ENCODE measurements around the gene RASD2. TPM values are rescaled to one million over a fixed set of nuclear protein-coding genes. Genes with fewer than 3 reads are reported as not detected.

Gene RASD2
- total RNA-seq, 3 donors from 2014 or later: 0.08 to 0.14 (median 0.13) TPM

- ATAC-seq: no peak
- peaks cover 7% of the 10 kb centered on the region for H3K4me1 Mint-ChIP-seq (ENCODE audit: low read depth)
- DNase-seq: no peak
- H3K36me3 Mint-ChIP-seq (ENCODE audit: insufficient read depth): no peaks in the 10 kb centered on the region
- no peak overlapping the region for H3K4me3 Mint-ChIP-seq
- H3K27me3 Mint-ChIP-seq (ENCODE audit: low read depth): peaks cover 40% of the 10 kb centered on the region
- H3K9me3 Mint-ChIP-seq: no peaks in the 10 kb centered on the region
Observed at GRCh38 chr22:35542157-35542938, 1.7 kb downstream of the RASD2 start.

DNA sequence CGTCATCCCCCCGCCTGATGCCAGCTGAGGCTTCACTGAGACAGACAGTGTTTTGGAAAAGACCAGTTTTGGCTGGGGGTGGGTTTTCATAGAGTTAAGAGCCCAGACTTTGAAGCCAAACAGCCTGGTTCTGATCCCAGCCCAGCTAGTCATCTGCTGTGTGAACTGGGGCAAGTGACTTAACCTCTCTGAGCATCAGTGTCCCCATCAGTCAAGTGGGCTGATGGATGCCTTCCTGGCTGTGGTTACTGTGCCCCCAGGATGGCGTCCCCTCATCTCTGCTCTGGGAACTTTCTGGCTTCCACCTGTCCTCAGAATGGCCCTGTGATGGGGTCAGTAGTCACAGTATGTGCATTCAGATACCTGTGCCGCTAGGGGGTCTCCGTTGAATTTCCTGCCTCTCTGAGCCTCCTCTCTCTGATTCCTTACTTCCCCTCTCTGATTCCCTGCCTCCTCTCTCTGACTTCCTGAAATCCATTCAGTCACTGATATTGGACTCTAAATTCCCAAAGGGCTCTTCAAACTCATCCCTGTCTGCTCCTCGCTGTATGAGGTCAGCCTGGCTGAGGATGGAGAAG, 2.4 kb downstream of the RASD2 start:
- ATAC-seq (no peak), DNase-seq (no peak)
- Mint-ChIP-seq H3K4me1 (ENCODE audit: low read depth) (peaks cover 4% of the 10 kb centered on the region), H3K27me3 (ENCODE audit: low read depth) (peaks cover 40% of the 10 kb centered on the region), H3K9me3 (no peaks in the 10 kb centered on the region), H3K36me3 (ENCODE audit: insufficient read depth) (no peaks in the 10 kb centered on the region), H3K4me3 (no peak overlapping the region)

- ATAC-seq (no peak), DNase-seq (no peak)
- Mint-ChIP-seq H3K4me3 (no peak overlapping the region), H3K9me3 (no peaks in the 10 kb centered on the region), H3K27me3 (ENCODE audit: low read depth) (peaks cover 39% of the 10 kb centered on the region), H3K4me1 (ENCODE audit: low read depth) (peaks cover 4% of the 10 kb centered on the region), H3K36me3 (ENCODE audit: insufficient read depth) (no peaks in the 10 kb centered on the region)
Observed at GRCh38 chr22:35543702-35544101, 3.1 kb downstream of the RASD2 start.

GRCh38 chr22:35544189-35544588, 3.6 kb downstream of the RASD2 start:
- Mint-ChIP-seq H3K4me1 (ENCODE audit: low read depth) (peaks cover 4% of the 10 kb centered on the region), H3K4me3 (no peak overlapping the region), H3K9me3 (no peaks in the 10 kb centered on the region), H3K27me3 (ENCODE audit: low read depth) (peaks cover 38% of the 10 kb centered on the region), H3K36me3 (ENCODE audit: insufficient read depth) (no peaks in the 10 kb centered on the region)
- DNase-seq (no peak), ATAC-seq (no peak)

GRCh38 chr22:35544827-35545226, 4.2 kb downstream of the RASD2 start:
- no peaks in the 10 kb centered on the region for H3K36me3 Mint-ChIP-seq (ENCODE audit: insufficient read depth)
- H3K4me1 Mint-ChIP-seq (ENCODE audit: low read depth): peaks cover 2% of the 10 kb centered on the region
- DNase-seq (no peak), ATAC-seq (no peak)
- peaks cover 38% of the 10 kb centered on the region for H3K27me3 Mint-ChIP-seq (ENCODE audit: low read depth)
- no peaks in the 10 kb centered on the region for H3K9me3 Mint-ChIP-seq
- no peak overlapping the region for H3K4me3 Mint-ChIP-seq

DNA sequence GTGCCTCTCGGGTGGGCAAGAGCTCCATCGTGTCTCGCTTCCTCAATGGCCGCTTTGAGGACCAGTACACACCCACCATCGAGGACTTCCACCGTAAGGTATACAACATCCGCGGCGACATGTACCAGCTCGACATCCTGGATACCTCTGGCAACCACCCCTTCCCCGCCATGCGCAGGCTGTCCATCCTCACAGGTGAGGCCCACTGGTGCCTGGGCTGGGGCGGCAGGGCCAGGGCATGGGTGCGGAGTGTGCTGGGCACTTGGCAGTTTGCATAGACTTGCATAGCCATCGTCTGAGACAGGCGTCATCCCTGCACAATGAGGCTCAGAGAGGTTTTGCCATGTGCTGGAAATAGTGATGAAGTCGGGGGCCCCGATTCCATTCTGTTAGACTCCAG, 6.3 kb downstream of the RASD2 start:
- no peak for DNase-seq

DNA sequence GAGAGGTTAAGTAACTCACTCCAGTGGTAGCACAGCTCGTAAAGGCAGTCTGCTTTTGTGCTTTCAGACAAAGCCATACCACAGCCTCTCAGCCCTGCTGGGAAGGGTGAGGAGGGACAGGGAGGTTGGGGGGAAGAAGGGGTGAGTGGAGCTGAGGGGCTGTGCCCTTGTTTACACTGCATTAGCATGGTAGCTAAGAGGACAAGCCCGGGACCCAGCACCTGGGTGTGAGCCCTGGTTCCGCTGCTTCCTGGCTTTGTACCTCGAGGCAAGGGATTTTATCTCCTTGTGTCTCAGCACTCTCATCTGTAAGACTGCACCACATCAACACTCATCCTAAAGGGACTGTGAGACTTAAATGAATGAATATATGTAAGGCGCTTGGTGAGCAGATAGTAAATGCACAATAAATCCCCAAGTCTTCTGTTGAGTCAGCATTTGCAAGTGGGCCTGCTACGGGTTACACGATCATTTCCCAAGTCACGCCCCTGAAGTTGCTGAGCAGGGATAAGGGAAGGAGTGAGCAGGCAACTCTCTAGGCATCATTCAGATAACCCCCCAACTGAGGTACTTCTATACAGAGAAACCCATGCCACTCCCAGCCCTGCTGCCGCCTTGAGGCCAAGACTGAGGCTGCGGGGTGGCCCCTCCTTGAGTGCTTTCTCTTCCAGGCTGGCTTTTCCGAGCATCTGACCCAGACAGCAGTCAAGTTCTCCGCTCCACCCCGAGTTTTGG, 7.5 kb downstream of the RASD2 start:
- no peaks in the 10 kb centered on the region for H3K9me3 Mint-ChIP-seq
- DNase-seq (no peak), ATAC-seq (no peak)
- H3K36me3 Mint-ChIP-seq (ENCODE audit: insufficient read depth): no peaks in the 10 kb centered on the region
- peaks cover 20% of the 10 kb centered on the region for H3K27me3 Mint-ChIP-seq (ENCODE audit: low read depth)
- peaks cover 9% of the 10 kb centered on the region for H3K4me1 Mint-ChIP-seq (ENCODE audit: low read depth)
- H3K4me3 Mint-ChIP-seq: no peak overlapping the region

More for the DNA sequence above, 6.3 kb downstream of the RASD2 start:
- ATAC-seq: no peak
- no peaks in the 10 kb centered on the region for H3K9me3 Mint-ChIP-seq
- H3K36me3 Mint-ChIP-seq (ENCODE audit: insufficient read depth): no peaks in the 10 kb centered on the region
- no peaks in the 10 kb centered on the region for H3K4me1 Mint-ChIP-seq (ENCODE audit: low read depth)
- H3K4me3 Mint-ChIP-seq: no peak overlapping the region
- H3K27me3 Mint-ChIP-seq (ENCODE audit: low read depth): peaks cover 32% of the 10 kb centered on the region

- Mint-ChIP-seq H3K4me3 (no peak overlapping the region), H3K4me1 (ENCODE audit: low read depth) (peaks cover 14% of the 10 kb centered on the region), H3K36me3 (ENCODE audit: insufficient read depth) (no peaks in the 10 kb centered on the region), H3K9me3 (no peaks in the 10 kb centered on the region), H3K27me3 (ENCODE audit: low read depth) (peaks cover 15% of the 10 kb centered on the region)
- no peak for ATAC-seq
- DNase-seq: no peak
Observed at GRCh38 chr22:35548722-35549112, 8.1 kb downstream of the RASD2 start.

DNA sequence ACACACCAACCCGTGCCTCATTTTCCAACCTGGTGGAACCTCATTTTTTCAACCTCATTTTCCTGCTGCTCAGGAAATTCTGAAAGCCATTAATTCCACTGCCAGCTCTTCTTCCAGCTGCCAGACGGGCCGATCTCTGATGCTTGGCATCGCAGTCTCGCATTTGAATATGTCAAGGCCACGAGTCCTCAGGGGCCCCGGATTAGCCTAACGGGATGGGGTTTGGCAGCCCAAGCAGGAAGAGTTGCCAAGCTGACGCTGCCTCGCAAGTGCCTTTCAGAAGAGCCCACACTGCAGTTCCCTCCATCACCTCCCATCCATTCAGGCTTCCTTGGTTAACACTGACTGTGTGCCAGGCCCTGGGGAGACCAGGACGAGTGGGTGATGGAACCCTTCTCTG, 8.7 kb downstream of the RASD2 start:
- Mint-ChIP-seq H3K36me3 (ENCODE audit: insufficient read depth) (no peaks in the 10 kb centered on the region), H3K27me3 (ENCODE audit: low read depth) (peaks cover 10% of the 10 kb centered on the region), H3K9me3 (no peaks in the 10 kb centered on the region), H3K4me3 (no peak overlapping the region), H3K4me1 (ENCODE audit: low read depth) (peaks cover 18% of the 10 kb centered on the region)
- ATAC-seq (no peak), DNase-seq (no peak)

DNA sequence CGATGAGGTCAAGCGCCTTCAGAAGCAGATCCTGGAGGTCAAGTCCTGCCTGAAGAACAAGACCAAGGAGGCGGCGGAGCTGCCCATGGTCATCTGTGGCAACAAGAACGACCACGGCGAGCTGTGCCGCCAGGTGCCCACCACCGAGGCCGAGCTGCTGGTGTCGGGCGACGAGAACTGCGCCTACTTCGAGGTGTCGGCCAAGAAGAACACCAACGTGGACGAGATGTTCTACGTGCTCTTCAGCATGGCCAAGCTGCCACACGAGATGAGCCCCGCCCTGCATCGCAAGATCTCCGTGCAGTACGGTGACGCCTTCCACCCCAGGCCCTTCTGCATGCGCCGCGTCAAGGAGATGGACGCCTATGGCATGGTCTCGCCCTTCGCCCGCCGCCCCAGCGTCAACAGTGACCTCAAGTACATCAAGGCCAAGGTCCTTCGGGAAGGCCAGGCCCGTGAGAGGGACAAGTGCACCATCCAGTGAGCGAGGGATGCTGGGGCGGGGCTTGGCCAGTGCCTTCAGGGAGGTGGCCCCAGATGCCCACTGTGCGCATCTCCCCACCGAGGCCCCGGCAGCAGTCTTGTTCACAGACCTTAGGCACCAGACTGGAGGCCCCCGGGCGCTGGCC, 11.0 kb downstream of the RASD2 start:
- no peaks in the 10 kb centered on the region for H3K9me3 Mint-ChIP-seq
- peaks cover 18% of the 10 kb centered on the region for H3K4me1 Mint-ChIP-seq (ENCODE audit: low read depth)
- ATAC-seq (no peak), DNase-seq (no peak)
- H3K4me3 Mint-ChIP-seq: no peak overlapping the region
- H3K27me3 Mint-ChIP-seq (ENCODE audit: low read depth): no peaks in the 10 kb centered on the region
- H3K36me3 Mint-ChIP-seq (ENCODE audit: insufficient read depth): no peaks in the 10 kb centered on the region

DNA sequence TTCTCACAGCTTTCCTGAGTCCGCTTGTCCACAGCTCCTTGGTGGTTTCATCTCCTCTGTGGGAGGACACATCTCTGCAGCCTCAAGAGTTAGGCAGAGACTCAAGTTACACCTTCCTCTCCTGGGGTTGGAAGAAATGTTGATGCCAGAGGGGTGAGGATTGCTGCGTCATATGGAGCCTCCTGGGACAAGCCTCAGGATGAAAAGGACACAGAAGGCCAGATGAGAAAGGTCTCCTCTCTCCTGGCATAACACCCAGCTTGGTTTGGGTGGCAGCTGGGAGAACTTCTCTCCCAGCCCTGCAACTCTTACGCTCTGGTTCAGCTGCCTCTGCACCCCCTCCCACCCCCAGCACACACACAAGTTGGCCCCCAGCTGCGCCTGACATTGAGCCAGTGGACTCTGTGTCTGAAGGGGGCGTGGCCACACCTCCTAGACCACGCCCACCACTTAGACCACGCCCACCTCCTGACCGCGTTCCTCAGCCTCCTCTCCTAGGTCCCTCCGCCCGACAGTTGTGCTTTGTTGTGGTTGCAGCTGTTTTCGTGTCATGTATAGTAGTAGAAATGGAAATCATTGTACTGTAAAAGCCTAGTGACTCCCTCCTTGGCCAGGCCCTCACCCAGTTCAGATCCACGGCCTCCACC, 11.7 kb downstream of the RASD2 start:
- ATAC-seq: peak; percentile 95 to 97
- no peaks in the 10 kb centered on the region for H3K9me3 Mint-ChIP-seq
- H3K4me3 Mint-ChIP-seq: peak overlapping the region; percentile 21
- H3K36me3 Mint-ChIP-seq (ENCODE audit: insufficient read depth): no peaks in the 10 kb centered on the region
- H3K27me3 Mint-ChIP-seq (ENCODE audit: low read depth): peaks cover under 1% of the 10 kb centered on the region
- H3K4me1 Mint-ChIP-seq (ENCODE audit: low read depth): peaks cover 18% of the 10 kb centered on the region
- peak; percentile 71 for DNase-seq

GRCh38 chr22:35552846-35553245, 12.2 kb downstream of the RASD2 start:
- no peaks in the 10 kb centered on the region for H3K9me3 Mint-ChIP-seq
- H3K36me3 Mint-ChIP-seq (ENCODE audit: insufficient read depth): no peaks in the 10 kb centered on the region
- DNase-seq: no peak
- peak in 1 of 2 donors; percentile 4 for ATAC-seq
- H3K4me3 Mint-ChIP-seq: peak overlapping the region; percentile 21
- peaks cover 18% of the 10 kb centered on the region for H3K4me1 Mint-ChIP-seq (ENCODE audit: low read depth)
- H3K27me3 Mint-ChIP-seq (ENCODE audit: low read depth): peaks cover 2% of the 10 kb centered on the region

DNA sequence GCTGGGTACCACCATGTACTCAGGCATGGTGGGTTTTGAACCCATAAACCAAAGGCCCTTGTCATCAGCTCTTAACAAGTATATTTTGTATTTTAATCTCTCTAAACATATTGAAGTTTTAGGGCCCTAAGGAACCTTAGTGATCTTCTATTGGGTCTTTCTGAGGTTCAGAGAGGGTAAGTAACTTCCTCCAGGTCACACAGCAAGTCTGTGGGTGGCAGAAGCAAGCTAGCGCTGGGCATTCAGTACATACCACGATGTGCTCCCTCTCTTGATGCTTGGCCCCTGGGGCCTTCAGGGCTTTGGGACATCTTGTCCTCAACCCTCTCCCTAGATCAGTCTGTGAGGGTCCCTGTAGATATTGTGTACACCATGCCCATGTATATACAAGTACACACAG, 12.7 kb downstream of the RASD2 start:
- ATAC-seq (no peak), DNase-seq (no peak)
- peaks cover 2% of the 10 kb centered on the region for H3K27me3 Mint-ChIP-seq (ENCODE audit: low read depth)
- no peaks in the 10 kb centered on the region for H3K9me3 Mint-ChIP-seq
- H3K4me3 Mint-ChIP-seq: no peak overlapping the region
- H3K36me3 Mint-ChIP-seq (ENCODE audit: insufficient read depth): no peaks in the 10 kb centered on the region
- peaks cover 18% of the 10 kb centered on the region for H3K4me1 Mint-ChIP-seq (ENCODE audit: low read depth)

DNA sequence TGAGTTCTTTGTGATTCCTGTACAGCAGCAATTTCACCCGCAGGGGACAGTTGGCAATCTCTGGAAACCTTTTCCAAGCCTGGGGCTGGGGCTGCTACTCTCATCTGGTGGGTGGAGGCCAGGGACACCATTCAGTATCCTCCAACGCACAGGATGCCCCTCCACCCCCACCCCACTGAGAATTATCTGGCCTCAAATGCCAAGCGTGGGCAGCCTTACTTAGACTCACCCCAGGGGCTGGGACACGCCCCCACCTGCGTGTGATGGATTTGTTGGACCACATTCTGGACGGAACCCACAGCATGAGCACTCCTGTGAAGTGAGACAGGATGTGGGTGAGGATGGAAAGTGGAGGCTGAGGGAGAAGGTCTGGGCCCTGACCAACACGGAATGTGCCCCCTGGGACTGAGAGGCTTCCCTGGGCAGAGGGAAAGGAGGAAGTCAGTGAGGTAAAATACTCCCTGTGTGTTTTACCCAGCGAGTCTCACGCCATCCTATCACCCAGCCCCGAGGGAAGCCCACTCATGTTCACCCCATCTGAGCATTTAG, 13.7 kb downstream of the RASD2 start:
- H3K4me3 Mint-ChIP-seq: no peak overlapping the region
- no peak for ATAC-seq
- no peaks in the 10 kb centered on the region for H3K9me3 Mint-ChIP-seq
- peaks cover 18% of the 10 kb centered on the region for H3K4me1 Mint-ChIP-seq (ENCODE audit: low read depth)
- no peaks in the 10 kb centered on the region for H3K36me3 Mint-ChIP-seq (ENCODE audit: insufficient read depth)
- H3K27me3 Mint-ChIP-seq (ENCODE audit: low read depth): peaks cover 2% of the 10 kb centered on the region
- DNase-seq: no peak
